HEK293 (cell line): ENCODE data around the gene POU2AF3.

Experiments used
- MZF1 ChIP-seq: fragments of 450-650 bp; formaldehyde crosslinking; IDR thresholded peaks from 2 replicates; pipeline ENCODE4 v1.5.1; 2017; ENCODE audit warnings: missing biosample characterization, missing genetic modification characterization, borderline replicate concordance
- ZEB2 ChIP-seq: fragments of 450-650 bp; formaldehyde crosslinking; IDR thresholded peaks from 2 replicates; pipeline ENCODE4 v1.5.1; 2016; ENCODE audit warnings: missing biosample characterization, missing genetic modification characterization
- ZNF214 ChIP-seq: fragments of 450-650 bp; formaldehyde crosslinking; IDR thresholded peaks from 2 replicates; pipeline ENCODE4 v1.5.1; 2017; ENCODE audit warnings: missing biosample characterization, mild to moderate bottlenecking, missing genetic modification characterization, borderline replicate concordance
- ZNF274 ChIP-seq, 2 experiments: fragments of 200-500 bp in 1 of 2; fragments of 450-650 bp in 1 of 2; sonication (Bioruptor generic) in 1 of 2; formaldehyde crosslinking in 1 of 2; IDR thresholded peaks; 2 replicates each; pipeline versions ENCODE4 v1.5.1 to v1.6.1; 2014 to 2016; ENCODE audit warnings: borderline replicate concordance in 1 of 2, inconsistent platforms in 1 of 2, low read length in 1 of 2, missing biosample characterization in 1 of 2, missing genetic modification characterization in 1 of 2
- ZNF544 ChIP-seq: fragments of 450-650 bp; formaldehyde crosslinking; IDR thresholded peaks from 2 replicates; pipeline ENCODE4 v1.5.0; 2017; ENCODE audit warnings: missing biosample characterization, missing genetic modification characterization
- ZNF600 ChIP-seq: fragments of 450-650 bp; formaldehyde crosslinking; IDR thresholded peaks from 2 replicates; pipeline ENCODE4 v1.5.1; 2016; ENCODE audit warnings: missing biosample characterization, missing genetic modification characterization
- ZNF707 ChIP-seq: fragments of 450-650 bp; formaldehyde crosslinking; IDR thresholded peaks from 2 replicates; pipeline ENCODE4 v1.5.1; 2016; ENCODE audit warnings: missing biosample characterization, missing genetic modification characterization
- TF ChIP-seq, protein P1 (sequence below): fragments of 450-650 bp; formaldehyde crosslinking; IDR thresholded peaks from 2 replicates; pipeline ENCODE4 v1.5.1; 2016; ENCODE audit warnings: missing biosample characterization, missing genetic modification characterization
- TF ChIP-seq, protein P2 (sequence below): fragments of 450-650 bp; formaldehyde crosslinking; IDR thresholded peaks from 2 replicates; pipeline ENCODE4 v1.5.1; 2016; ENCODE audit warnings: missing biosample characterization, missing genetic modification characterization
- TF ChIP-seq, protein P3 (sequence below): fragments of 450-650 bp; formaldehyde crosslinking; IDR thresholded peaks from 2 replicates; pipeline ENCODE4 v1.5.1; 2016; ENCODE audit warnings: missing biosample characterization, missing genetic modification characterization
- TF ChIP-seq, protein P4 (sequence below): fragments of 450-650 bp; formaldehyde crosslinking; IDR thresholded peaks from 2 replicates; pipeline ENCODE4 v1.5.1; 2016; ENCODE audit warnings: missing biosample characterization, missing genetic modification characterization, borderline replicate concordance

DNA sequence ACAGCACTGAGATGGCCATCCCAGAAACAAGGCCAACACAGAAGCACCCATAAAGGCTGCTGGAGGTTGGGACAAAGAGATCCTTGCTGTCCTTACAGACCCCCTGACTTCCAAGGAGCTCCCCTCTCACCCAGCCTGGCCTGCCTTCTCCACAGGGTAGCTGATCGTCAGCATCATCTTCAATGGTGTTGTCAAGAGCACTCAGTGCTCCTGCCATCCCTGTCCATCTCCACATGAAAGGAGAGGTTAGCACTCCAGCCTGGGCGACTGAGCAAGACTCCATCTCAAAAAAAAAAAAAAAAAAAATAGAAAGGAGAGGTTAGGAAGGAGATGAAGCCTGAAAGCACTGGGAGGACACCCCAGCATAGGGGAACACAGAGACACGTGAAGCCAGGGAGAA is 2.1 kb upstream of the POU2AF3 start:
- TF ChIP-seq ZEB2 (tag by site-specific recombination) (no peak), ZNF707 (no peak), ZNF274 (IDR thresholded peaks at IDR 0.05; ENCODE audit: low read length) (no peak), ZNF274 (tag by site-specific recombination; IDR thresholded peaks at IDR 0.05; ENCODE audit: borderline replicate concordance) (no peak), ZNF600 (tag by site-specific recombination) (no peak), ZNF544 (tag by site-specific recombination) (no peak), MZF1 (tag by site-specific recombination) (no peak), ZNF214 (tag by site-specific recombination) (no peak)
- TF ChIP-seq, protein P1, sequence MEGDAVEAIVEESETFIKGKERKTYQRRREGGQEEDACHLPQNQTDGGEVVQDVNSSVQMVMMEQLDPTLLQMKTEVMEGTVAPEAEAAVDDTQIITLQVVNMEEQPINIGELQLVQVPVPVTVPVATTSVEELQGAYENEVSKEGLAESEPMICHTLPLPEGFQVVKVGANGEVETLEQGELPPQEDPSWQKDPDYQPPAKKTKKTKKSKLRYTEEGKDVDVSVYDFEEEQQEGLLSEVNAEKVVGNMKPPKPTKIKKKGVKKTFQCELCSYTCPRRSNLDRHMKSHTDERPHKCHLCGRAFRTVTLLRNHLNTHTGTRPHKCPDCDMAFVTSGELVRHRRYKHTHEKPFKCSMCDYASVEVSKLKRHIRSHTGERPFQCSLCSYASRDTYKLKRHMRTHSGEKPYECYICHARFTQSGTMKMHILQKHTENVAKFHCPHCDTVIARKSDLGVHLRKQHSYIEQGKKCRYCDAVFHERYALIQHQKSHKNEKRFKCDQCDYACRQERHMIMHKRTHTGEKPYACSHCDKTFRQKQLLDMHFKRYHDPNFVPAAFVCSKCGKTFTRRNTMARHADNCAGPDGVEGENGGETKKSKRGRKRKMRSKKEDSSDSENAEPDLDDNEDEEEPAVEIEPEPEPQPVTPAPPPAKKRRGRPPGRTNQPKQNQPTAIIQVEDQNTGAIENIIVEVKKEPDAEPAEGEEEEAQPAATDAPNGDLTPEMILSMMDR (tag by site-specific recombination), result no peak
- TF ChIP-seq, protein P2, sequence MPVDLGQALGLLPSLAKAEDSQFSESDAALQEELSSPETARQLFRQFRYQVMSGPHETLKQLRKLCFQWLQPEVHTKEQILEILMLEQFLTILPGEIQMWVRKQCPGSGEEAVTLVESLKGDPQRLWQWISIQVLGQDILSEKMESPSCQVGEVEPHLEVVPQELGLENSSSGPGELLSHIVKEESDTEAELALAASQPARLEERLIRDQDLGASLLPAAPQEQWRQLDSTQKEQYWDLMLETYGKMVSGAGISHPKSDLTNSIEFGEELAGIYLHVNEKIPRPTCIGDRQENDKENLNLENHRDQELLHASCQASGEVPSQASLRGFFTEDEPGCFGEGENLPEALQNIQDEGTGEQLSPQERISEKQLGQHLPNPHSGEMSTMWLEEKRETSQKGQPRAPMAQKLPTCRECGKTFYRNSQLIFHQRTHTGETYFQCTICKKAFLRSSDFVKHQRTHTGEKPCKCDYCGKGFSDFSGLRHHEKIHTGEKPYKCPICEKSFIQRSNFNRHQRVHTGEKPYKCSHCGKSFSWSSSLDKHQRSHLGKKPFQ, result no peak
- TF ChIP-seq, protein P3, sequence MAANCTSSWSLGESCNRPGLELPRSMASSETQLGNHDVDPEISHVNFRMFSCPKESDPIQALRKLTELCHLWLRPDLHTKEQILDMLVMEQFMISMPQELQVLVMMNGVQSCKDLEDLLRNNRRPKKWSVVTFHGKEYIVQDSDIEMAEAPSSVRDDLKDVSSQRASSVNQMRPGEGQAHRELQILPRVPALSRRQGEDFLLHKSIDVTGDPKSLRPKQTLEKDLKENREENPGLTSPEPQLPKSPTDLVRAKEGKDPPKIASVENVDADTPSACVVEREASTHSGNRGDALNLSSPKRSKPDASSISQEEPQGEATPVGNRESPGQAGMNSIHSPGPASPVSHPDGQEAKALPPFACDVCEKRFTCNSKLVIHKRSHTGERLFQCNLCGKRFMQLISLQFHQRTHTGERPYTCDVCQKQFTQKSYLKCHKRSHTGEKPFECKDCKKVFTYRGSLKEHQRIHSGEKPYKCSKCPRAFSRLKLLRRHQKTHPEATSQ (tag by site-specific recombination), result no peak
- TF ChIP-seq, protein P4, sequence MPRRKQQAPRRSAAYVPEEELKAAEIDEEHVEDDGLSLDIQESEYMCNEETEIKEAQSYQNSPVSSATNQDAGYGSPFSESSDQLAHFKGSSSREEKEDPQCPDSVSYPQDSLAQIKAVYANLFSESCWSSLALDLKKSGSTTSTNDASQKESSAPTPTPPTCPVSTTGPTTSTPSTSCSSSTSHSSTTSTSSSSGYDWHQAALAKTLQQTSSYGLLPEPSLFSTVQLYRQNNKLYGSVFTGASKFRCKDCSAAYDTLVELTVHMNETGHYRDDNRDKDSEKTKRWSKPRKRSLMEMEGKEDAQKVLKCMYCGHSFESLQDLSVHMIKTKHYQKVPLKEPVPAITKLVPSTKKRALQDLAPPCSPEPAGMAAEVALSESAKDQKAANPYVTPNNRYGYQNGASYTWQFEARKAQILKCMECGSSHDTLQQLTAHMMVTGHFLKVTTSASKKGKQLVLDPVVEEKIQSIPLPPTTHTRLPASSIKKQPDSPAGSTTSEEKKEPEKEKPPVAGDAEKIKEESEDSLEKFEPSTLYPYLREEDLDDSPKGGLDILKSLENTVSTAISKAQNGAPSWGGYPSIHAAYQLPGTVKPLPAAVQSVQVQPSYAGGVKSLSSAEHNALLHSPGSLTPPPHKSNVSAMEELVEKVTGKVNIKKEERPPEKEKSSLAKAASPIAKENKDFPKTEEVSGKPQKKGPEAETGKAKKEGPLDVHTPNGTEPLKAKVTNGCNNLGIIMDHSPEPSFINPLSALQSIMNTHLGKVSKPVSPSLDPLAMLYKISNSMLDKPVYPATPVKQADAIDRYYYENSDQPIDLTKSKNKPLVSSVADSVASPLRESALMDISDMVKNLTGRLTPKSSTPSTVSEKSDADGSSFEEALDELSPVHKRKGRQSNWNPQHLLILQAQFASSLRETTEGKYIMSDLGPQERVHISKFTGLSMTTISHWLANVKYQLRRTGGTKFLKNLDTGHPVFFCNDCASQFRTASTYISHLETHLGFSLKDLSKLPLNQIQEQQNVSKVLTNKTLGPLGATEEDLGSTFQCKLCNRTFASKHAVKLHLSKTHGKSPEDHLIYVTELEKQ (tag by site-specific recombination), result no peak
